ENCODE data around the gene TESK2. TPM values are rescaled to one million over a fixed set of nuclear protein-coding genes. Genes with fewer than 3 reads are reported as not detected.

The TESK2 gene
- total and polyA plus RNA-seq, 2 of the 13 experiments (the other 11 are each of a cell fraction or from before 2014, with no cell fraction given) = 5.5 to 9.6 TPM

GRCh38 chr1:45304311-45305081, 186.5 kb downstream of the TESK2 start (continued):
- no peak for TF ChIP-seq CBX2 (IDR thresholded peaks at IDR 0.05; ENCODE audit: low read depth, low read length)
- 0 out of 2 replicates have a peak, but pooled peaks have one; percentile 43 for TF ChIP-seq CBX2 (CRISPR knock-in tag; IDR thresholded peaks at IDR 0.05; ENCODE audit: low read depth)
- 0 out of 2 replicates have a peak, but pooled peaks have one; percentile 44 for TF ChIP-seq PHF21A (CRISPR knock-in tag; IDR thresholded peaks at IDR 0.05)
- no peak for TF ChIP-seq GTF3A (CRISPR knock-in tag; conservative IDR thresholded peaks at IDR 0.05)
- no peak for TF ChIP-seq ZNF281 (CRISPR knock-in tag; IDR thresholded peaks at IDR 0.05; ENCODE audit: borderline replicate concordance)
- peak; percentile 15; the same call in 1 of the 2 replicates for TF ChIP-seq SKIL (CRISPR knock-in tag; IDR thresholded peaks at IDR 0.05; ENCODE audit: borderline replicate concordance)
